HEK293T (cell line): ENCODE results near the gene ABCC8.

Experiments used
- CTCF ChIA-PET: fragments of 350-600 bp; formaldehyde crosslinking; extraction: SDS; loops from one replicate; lab custom pipeline; 2021; ENCODE audit warnings: antibody characterized with exemption, inconsistent platforms; lab: Yijun Ruan, JAX
- POLR2A ChIA-PET: fragments of 350-600 bp; formaldehyde crosslinking; extraction: SDS; loops from one replicate; lab custom pipeline; 2020; ENCODE audit warnings: antibody characterized with exemption, inconsistent platforms; lab: Yijun Ruan, JAX
- DNase-seq: peaks from one replicate; pipeline ENCODE4 v3.0.0; 2012; ENCODE audit warnings: mixed read lengths; ENCODE audit errors: extremely low spot score
- ARNT ChIP-seq: fragments of 450-650 bp; IDR thresholded peaks from 2 replicates; pipeline ENCODE4 v1.6.1; 2017; ENCODE audit warnings: mild to moderate bottlenecking
- BHLHE40 ChIP-seq: fragments of 450-650 bp; IDR thresholded peaks from 2 replicates; pipeline ENCODE4 v1.6.1; 2016; ENCODE audit warnings: mild to moderate bottlenecking, moderate library complexity, borderline replicate concordance
- CTBP1 ChIP-seq: fragments of 450-650 bp; IDR thresholded peaks from 2 replicates; pipeline ENCODE4 v1.6.1; 2016; ENCODE audit warnings: borderline replicate concordance
- ELF4 ChIP-seq: fragments of 450-650 bp; IDR thresholded peaks from 2 replicates; pipeline ENCODE4 v1.6.1; 2017; ENCODE audit warnings: antibody characterized with exemption
- FOXA1 ChIP-seq: fragments of 450-650 bp; IDR thresholded peaks from 2 replicates; pipeline ENCODE4 v1.6.1; 2016; ENCODE audit warnings: mild to moderate bottlenecking
- FOXK2 ChIP-seq: fragments of 450-650 bp; IDR thresholded peaks from 2 replicates; pipeline ENCODE4 v1.6.1; 2016; ENCODE audit warnings: mild to moderate bottlenecking
- FOXM1 ChIP-seq: fragments of 450-650 bp; IDR thresholded peaks from 2 replicates; pipeline ENCODE4 v1.6.1; 2017; ENCODE audit warnings: mild to moderate bottlenecking, borderline replicate concordance
- HDGF ChIP-seq: fragments of 450-650 bp; IDR thresholded peaks from 2 replicates; pipeline ENCODE4 v1.6.1; 2017; ENCODE audit warnings: antibody characterized with exemption, borderline replicate concordance
- L3MBTL2 ChIP-seq: fragments of 450-650 bp; conservative IDR thresholded peaks from 2 replicates; pipeline ENCODE4 v1.6.1; 2016; ENCODE audit warnings: mild to moderate bottlenecking
- LEF1 ChIP-seq: fragments of 450-650 bp; IDR thresholded peaks from 2 replicates; pipeline ENCODE4 v1.6.1; 2017; ENCODE audit warnings: mild to moderate bottlenecking, borderline replicate concordance
- NFRKB ChIP-seq: fragments of 450-650 bp; IDR thresholded peaks from 2 replicates; pipeline ENCODE4 v1.6.1; 2016; ENCODE audit warnings: mild to moderate bottlenecking, moderate library complexity
- SP1 ChIP-seq: fragments of 450-650 bp; IDR thresholded peaks from 2 replicates; pipeline ENCODE4 v1.6.1; 2017
- SUZ12 ChIP-seq: fragments of 450-650 bp; IDR thresholded peaks from 2 replicates; pipeline ENCODE4 v1.6.1; 2016; ENCODE audit warnings: mild to moderate bottlenecking
- TARDBP ChIP-seq: fragments of 450-650 bp; IDR thresholded peaks from 2 replicates; pipeline ENCODE4 v1.6.1; 2016
- ZNF384 ChIP-seq: fragments of 450-650 bp; IDR thresholded peaks from 2 replicates; pipeline ENCODE4 v1.6.1; 2016
- TF ChIP-seq, protein P1 (sequence below): fragments of 450-650 bp; IDR thresholded peaks from 2 replicates; pipeline ENCODE4 v1.6.1; 2016

The ABCC8 gene

GRCh38 chr11:17486646-17487045, 10.0 kb upstream of the ABCC8 start:
- POLR2A ChIA-PET: no interaction called here
- CTCF ChIA-PET: interaction anchor here (0.7 to 1.1 kb wide), 2 partner anchors 41 to 105 kb away, joined by 3 to 4 read pairs; no protein-coding TSS in a partner anchor
- DNase-seq: no peak
- TF ChIP-seq TARDBP (no peak), ZNF384 (no peak), BHLHE40 (no peak), LEF1 (no peak), NFRKB (no peak), SUZ12 (no peak), FOXA1 (no peak), FOXM1 (no peak), HDGF (no peak), ARNT (no peak)
- TF ChIP-seq, protein P1, sequence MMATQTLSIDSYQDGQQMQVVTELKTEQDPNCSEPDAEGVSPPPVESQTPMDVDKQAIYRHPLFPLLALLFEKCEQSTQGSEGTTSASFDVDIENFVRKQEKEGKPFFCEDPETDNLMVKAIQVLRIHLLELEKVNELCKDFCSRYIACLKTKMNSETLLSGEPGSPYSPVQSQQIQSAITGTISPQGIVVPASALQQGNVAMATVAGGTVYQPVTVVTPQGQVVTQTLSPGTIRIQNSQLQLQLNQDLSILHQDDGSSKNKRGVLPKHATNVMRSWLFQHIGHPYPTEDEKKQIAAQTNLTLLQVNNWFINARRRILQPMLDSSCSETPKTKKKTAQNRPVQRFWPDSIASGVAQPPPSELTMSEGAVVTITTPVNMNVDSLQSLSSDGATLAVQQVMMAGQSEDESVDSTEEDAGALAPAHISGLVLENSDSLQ: no peak

DNA sequence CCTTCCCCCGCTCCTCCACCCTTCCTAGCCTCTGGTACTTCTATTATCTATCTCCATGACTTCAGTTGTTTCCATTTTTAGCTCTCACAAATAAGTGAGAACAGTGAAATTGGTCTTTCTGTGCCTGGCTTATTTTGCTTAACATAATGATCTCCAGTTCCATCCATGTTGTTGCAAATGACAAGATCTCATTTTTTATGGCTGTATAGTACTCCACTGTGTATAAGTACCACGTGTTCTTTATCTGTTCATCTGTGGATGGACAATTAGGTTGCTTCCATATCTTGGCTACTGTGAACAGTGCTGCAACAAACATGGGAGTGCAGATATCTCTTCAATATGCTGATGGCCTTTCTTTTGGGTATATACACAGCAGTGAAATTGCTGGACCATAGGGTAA, 6.9 kb upstream of the ABCC8 start:
- DNase-seq: no peak
- ChIA-PET POLR2A (no interaction called here), CTCF (no interaction called here)
- no peak for TF ChIP-seq BHLHE40
- TF ChIP-seq SUZ12: no peak
- no peak for TF ChIP-seq FOXA1
- no peak for TF ChIP-seq ZNF384
- no peak for TF ChIP-seq FOXK2
- no peak for TF ChIP-seq ELF4
- no peak for TF ChIP-seq SP1
- TF ChIP-seq ARNT: no peak
- TF ChIP-seq CTBP1: no peak
- no peak for TF ChIP-seq NFRKB
- TF ChIP-seq, protein P1: no peak
- TF ChIP-seq L3MBTL2: no peak
- no peak for TF ChIP-seq TARDBP
- TF ChIP-seq HDGF: no peak
- TF ChIP-seq FOXM1: no peak
- TF ChIP-seq LEF1: no peak

GRCh38 chr11:17481905-17482304, 5.3 kb upstream of the ABCC8 start:
- no peak for DNase-seq
- CTCF ChIA-PET: no interaction called here
- TF ChIP-seq SP1: no peak
- no peak for TF ChIP-seq LEF1
- TF ChIP-seq ZNF384: no peak
- TF ChIP-seq TARDBP: no peak
- TF ChIP-seq BHLHE40: no peak
- TF ChIP-seq ARNT: no peak
- no peak for TF ChIP-seq L3MBTL2
- TF ChIP-seq SUZ12: no peak
- TF ChIP-seq FOXM1: no peak
- TF ChIP-seq NFRKB: no peak
- no peak for TF ChIP-seq FOXA1
- TF ChIP-seq CTBP1: no peak
- TF ChIP-seq ELF4: no peak
- TF ChIP-seq, protein P1: no peak
- no peak for TF ChIP-seq HDGF
- TF ChIP-seq FOXK2: no peak
- POLR2A ChIA-PET: interaction anchor here (1.4 kb wide), 1 partner anchor 129 kb away, joined by 4 read pairs; no protein-coding TSS in a partner anchor

DNA sequence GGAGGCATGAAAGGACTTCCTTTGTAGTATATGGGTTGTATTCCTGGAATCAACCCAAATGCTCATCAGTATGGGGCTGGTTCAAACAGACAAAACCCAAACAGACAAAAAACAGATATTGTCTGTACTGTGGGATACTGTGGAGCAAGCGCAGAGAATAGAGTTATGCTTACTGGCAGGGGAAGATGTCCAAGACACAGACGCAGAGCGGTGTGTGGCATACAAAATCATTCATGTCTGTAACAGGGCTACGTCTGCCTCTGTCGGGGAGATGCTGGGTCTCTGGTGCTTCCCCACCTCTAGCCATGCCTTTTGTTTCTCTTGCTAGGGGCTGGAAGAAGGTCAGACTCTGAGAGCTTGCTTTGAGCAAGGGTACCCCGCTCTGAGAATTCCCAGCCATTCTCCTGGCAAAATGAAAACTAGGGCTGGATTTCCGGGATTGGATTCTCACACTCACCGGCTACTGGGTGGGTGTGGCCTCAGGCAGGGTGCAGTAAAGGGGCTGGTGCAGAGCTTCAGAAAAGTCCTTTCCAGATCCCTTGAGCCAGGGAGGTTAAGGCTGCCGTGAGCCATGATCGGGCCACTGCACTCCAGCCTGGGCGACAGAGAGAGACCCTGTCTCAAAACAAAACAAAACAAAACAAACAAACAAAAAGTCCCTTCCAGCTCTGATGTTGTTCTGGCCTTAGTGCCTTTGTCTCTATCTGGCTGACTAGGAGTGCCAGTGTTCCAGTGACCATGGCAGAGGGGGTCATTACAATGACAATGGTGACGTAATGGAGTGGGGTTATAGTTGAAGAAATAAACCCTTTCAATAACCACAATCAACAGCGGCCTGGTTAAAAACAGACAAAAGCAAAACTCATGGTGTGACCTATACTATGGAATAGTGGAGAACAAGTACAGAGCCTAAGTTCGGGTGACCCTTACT, 2.9 kb upstream of the ABCC8 start:
- ChIA-PET CTCF (interaction anchor here (1.0 kb wide), 2 partner anchors 49 to 91 kb away, joined by 3 read pairs; partner anchors contain the start of gene KCNJ11), POLR2A (interaction anchor here (0.9 kb wide), 1 partner anchor 91 kb away, joined by 3 read pairs; the partner anchor contains the start of gene KCNJ11)
- TF ChIP-seq, protein P1: no peak
- no peak for TF ChIP-seq SUZ12
- no peak for TF ChIP-seq ZNF384
- no peak for TF ChIP-seq ARNT
- TF ChIP-seq LEF1: no peak
- no peak for TF ChIP-seq CTBP1
- TF ChIP-seq ELF4: no peak
- DNase-seq: peak; percentile 70

DNA sequence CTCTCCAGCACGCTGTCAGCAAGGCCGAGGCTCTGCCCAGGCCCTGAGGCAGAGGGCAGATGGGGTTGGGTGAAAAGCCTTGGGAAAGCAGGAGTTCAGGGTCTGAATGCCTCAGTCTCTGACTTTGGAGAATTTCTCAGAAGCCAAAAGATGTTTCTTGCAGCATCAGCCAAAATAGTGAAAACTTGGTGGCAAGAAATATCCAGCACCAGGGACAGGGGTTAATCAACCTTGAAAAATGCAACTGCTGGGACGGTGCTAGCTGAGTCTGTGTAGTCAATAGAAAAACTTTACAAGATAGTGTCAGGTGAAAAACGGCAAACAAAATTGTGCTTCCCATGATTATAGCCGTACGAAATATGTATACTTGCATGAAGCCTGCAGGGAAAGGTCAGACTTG, 1.4 kb upstream of the ABCC8 start:
- TF ChIP-seq L3MBTL2: no peak
- TF ChIP-seq LEF1: no peak
- ChIA-PET POLR2A (no interaction called here), CTCF (interaction anchor here (0.6 kb wide), 1 partner anchor 38 kb away, joined by 3 read pairs; no protein-coding TSS in a partner anchor)
- DNase-seq: no peak
